HEK293 (cell line): ENCODE data around the gene TBC1D5.

Experiments
- CTCF ChIA-PET: fragments of 350-600 bp; formaldehyde crosslinking; extraction: SDS; loops from one replicate; lab custom pipeline; 2021; ENCODE audit warnings: antibody characterized with exemption; lab: Yijun Ruan, JAX
- POLR2A ChIA-PET: fragments of 300-600 bp; formaldehyde crosslinking; extraction: SDS; loops from one replicate; lab custom pipeline; 2020; ENCODE audit warnings: antibody characterized with exemption, inconsistent platforms; lab: Yijun Ruan, JAX
- H3K27ac ChIP-seq: fragments of 200-500 bp; sonication (Bioruptor generic); 2 replicates; pipeline ENCODE4 v1.5.1; 2014; ENCODE audit warnings: low read depth, low read length, control low read depth, inconsistent platforms; ENCODE audit errors: extremely low read depth
- H3K36me3 ChIP-seq, 2 experiments: fragments of 200-500 bp in 1 of 2; sonication (Bioruptor generic) in 1 of 2; 1 replicate in 1 of 2; 2 replicates in 1 of 2; pipeline ENCODE4 v1.5.1; 2014 to 2017; ENCODE audit warnings: inconsistent platforms in 2 of 2, low read length in 2 of 2; ENCODE audit not compliant: control insufficient read depth in 2 of 2, insufficient read depth in 1 of 2
- H3K4me1 ChIP-seq: fragments of 200-500 bp; sonication (Bioruptor generic); 2 replicates; pipeline ENCODE4 v1.5.1; 2014; ENCODE audit warnings: mild to moderate bottlenecking, low read length, inconsistent platforms; ENCODE audit not compliant: control insufficient read depth, insufficient read depth
- H3K4me3 ChIP-seq: 2 replicates; pipeline ENCODE4 v1.5.1; 2011; ENCODE audit warnings: low read depth, mild to moderate bottlenecking, control low read depth, low read length, moderate library complexity
- H3K9me3 ChIP-seq: fragments of 200-500 bp; sonication (Bioruptor generic); 2 replicates; pipeline ENCODE4 v1.5.1; 2014; ENCODE audit warnings: low read depth, low read length, inconsistent platforms; ENCODE audit not compliant: control insufficient read depth, insufficient read depth
- KLF10 ChIP-seq: fragments of 450-650 bp; IDR thresholded peaks from 2 replicates; pipeline ENCODE4 v1.5.1; 2018; ENCODE audit warnings: missing biosample characterization, mild to moderate bottlenecking, missing genetic modification characterization
- KLF8 ChIP-seq: fragments of 450-650 bp; formaldehyde crosslinking; IDR thresholded peaks from 2 replicates; pipeline ENCODE4 v1.5.1; 2016; ENCODE audit warnings: missing biosample characterization, missing genetic modification characterization
- ZBTB20 ChIP-seq: fragments of 450-650 bp; formaldehyde crosslinking; IDR thresholded peaks from 2 replicates; pipeline ENCODE4 v1.5.1; 2016; ENCODE audit warnings: missing biosample characterization, missing genetic modification characterization
- ZEB2 ChIP-seq: fragments of 450-650 bp; formaldehyde crosslinking; IDR thresholded peaks from 2 replicates; pipeline ENCODE4 v1.5.1; 2016; ENCODE audit warnings: missing biosample characterization, missing genetic modification characterization
- ZNF112 ChIP-seq: fragments of 450-650 bp; formaldehyde crosslinking; IDR thresholded peaks from 2 replicates; pipeline ENCODE4 v1.5.0; 2017; ENCODE audit warnings: missing biosample characterization, missing genetic modification characterization
- ZNF184 ChIP-seq: fragments of 450-650 bp; IDR thresholded peaks from 2 replicates; pipeline ENCODE4 v1.5.1; 2018; ENCODE audit warnings: missing biosample characterization, mild to moderate bottlenecking, missing genetic modification characterization
- ZNF19 ChIP-seq: fragments of 450-650 bp; formaldehyde crosslinking; IDR thresholded peaks from 2 replicates; pipeline ENCODE4; 2016; ENCODE audit warnings: missing biosample characterization, missing genetic modification characterization, low read depth
- ZNF239 ChIP-seq: fragments of 450-650 bp; formaldehyde crosslinking; IDR thresholded peaks from 2 replicates; pipeline ENCODE4 v1.5.1; 2016; ENCODE audit warnings: missing biosample characterization, missing genetic modification characterization
- ZNF37A ChIP-seq: fragments of 450-650 bp; IDR thresholded peaks from 2 replicates; pipeline ENCODE4 v1.5.1; 2018; ENCODE audit warnings: missing biosample characterization, missing genetic modification characterization
- ZNF571 ChIP-seq: fragments of 450-650 bp; formaldehyde crosslinking; IDR thresholded peaks from 2 replicates; pipeline ENCODE4 v1.5.0; 2017; ENCODE audit warnings: missing biosample characterization, missing genetic modification characterization
- ZNF677 ChIP-seq: fragments of 450-650 bp; IDR thresholded peaks from 2 replicates; pipeline ENCODE4 v1.5.0; 2018; ENCODE audit warnings: missing biosample characterization, mild to moderate bottlenecking, missing genetic modification characterization, moderate library complexity
- ZNF76 ChIP-seq: fragments of 450-650 bp; formaldehyde crosslinking; IDR thresholded peaks from 2 replicates; pipeline ENCODE4; 2016; ENCODE audit warnings: low read depth, missing biosample characterization, missing genetic modification characterization, borderline replicate concordance
- ZNF785 ChIP-seq: fragments of 450-650 bp; formaldehyde crosslinking; IDR thresholded peaks from 2 replicates; pipeline ENCODE4 v1.5.1; 2016; ENCODE audit warnings: missing biosample characterization, missing genetic modification characterization
- ZNF837 ChIP-seq: fragments of 450-650 bp; formaldehyde crosslinking; IDR thresholded peaks from 2 replicates; pipeline ENCODE4 v1.5.1; 2016; ENCODE audit warnings: missing biosample characterization, missing genetic modification characterization
- TF ChIP-seq, protein P1 (sequence below): fragments of 450-650 bp; formaldehyde crosslinking; IDR thresholded peaks from 2 replicates; pipeline ENCODE4 v1.5.1; 2016; ENCODE audit warnings: missing biosample characterization, missing genetic modification characterization
- TF ChIP-seq, protein P2 (sequence below): fragments of 450-650 bp; formaldehyde crosslinking; IDR thresholded peaks from 2 replicates; pipeline ENCODE4 v1.5.1; 2017; ENCODE audit warnings: missing biosample characterization, missing genetic modification characterization
- TF ChIP-seq, protein P3 (sequence below): fragments of 450-650 bp; formaldehyde crosslinking; IDR thresholded peaks from 2 replicates; pipeline ENCODE4 v1.5.1; 2016; ENCODE audit warnings: missing biosample characterization, missing genetic modification characterization, low read depth
- TF ChIP-seq, protein P4 (sequence below): fragments of 450-650 bp; formaldehyde crosslinking; IDR thresholded peaks from 2 replicates; pipeline ENCODE4 v1.5.1; 2016; ENCODE audit warnings: missing biosample characterization, missing genetic modification characterization
- TF ChIP-seq, protein P5 (sequence below): sonication (generic); formaldehyde crosslinking; IDR thresholded peaks from 2 replicates; pipeline ENCODE4 v1.8.1; 2022; ENCODE audit warnings: mild to moderate bottlenecking, moderate library complexity, missing genetic modification reagents

Gene TBC1D5

DNA sequence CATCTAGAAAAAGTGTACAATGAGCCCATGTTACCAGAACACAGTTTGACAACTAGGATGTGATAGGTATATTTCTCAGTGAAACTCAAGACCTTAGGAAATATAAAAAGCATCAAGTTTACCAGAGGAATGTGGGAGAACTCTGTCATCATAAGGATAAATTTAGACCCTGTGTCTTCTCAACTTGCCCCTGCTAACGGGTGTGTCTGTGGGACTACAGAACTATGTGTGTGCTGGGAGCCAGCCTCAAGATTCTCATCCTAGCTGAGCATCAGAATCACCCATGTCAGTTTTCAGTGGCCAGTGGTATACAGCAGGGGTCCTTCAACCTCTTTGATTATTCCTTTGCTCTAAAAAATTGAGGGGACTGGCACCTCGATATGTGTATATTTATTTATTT, 464.4 kb downstream of the TBC1D5 start (continued):
- TF ChIP-seq, protein P1, sequence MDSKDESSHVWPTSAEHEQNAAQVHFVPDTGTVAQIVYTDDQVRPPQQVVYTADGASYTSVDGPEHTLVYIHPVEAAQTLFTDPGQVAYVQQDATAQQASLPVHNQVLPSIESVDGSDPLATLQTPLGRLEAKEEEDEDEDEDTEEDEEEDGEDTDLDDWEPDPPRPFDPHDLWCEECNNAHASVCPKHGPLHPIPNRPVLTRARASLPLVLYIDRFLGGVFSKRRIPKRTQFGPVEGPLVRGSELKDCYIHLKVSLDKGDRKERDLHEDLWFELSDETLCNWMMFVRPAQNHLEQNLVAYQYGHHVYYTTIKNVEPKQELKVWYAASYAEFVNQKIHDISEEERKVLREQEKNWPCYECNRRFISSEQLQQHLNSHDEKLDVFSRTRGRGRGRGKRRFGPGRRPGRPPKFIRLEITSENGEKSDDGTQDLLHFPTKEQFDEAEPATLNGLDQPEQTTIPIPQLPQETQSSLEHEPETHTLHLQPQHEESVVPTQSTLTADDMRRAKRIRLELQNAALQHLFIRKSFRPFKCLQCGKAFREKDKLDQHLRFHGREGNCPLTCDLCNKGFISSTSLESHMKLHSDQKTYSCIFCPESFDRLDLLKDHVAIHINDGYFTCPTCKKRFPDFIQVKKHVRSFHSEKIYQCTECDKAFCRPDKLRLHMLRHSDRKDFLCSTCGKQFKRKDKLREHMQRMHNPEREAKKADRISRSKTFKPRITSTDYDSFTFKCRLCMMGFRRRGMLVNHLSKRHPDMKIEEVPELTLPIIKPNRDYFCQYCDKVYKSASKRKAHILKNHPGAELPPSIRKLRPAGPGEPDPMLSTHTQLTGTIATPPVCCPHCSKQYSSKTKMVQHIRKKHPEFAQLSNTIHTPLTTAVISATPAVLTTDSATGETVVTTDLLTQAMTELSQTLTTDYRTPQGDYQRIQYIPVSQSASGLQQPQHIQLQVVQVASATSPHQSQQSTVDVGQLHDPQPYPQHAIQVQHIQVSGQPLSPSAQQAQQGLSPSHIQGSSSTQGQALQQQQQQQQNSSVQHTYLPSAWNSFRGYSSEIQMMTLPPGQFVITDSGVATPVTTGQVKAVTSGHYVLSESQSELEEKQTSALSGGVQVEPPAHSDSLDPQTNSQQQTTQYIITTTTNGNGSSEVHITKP, result no peak
- TF ChIP-seq ZNF785 (tag by site-specific recombination), result no peak

DNA sequence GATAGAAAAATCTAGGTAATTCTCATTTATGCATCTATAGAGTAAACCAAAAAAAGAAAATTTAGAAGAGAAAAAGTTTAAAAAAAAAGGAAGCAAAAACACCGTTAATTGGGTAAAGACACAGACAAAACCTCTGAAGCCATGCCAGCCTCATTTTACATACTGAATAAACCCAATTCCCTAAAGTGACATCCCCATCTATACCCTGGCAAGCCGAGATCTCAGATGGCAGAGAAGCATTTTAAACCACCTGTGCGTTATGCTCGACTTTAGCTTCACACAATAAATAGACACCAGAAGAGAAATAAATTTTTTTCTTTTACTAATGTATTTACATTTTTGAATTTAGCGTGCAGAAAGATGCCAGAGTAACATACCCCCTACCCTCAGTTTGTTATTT, 475.6 kb downstream of the TBC1D5 start:
- H3K9me3 ChIP-seq, result no peaks in the 10 kb centered on the region
- no peak overlapping the region for H3K4me3 ChIP-seq
- TF ChIP-seq ZNF37A (no peak), ZNF571 (tag by site-specific recombination) (no peak), KLF10 (tag by site-specific recombination) (no peak), ZNF112 (no peak), ZNF239 (no peak), ZNF19 (tag by site-specific recombination) (no peak), ZNF837 (tag by site-specific recombination) (no peak), ZEB2 (no peak), ZNF76 (tag by site-specific recombination) (no peak), KLF8 (tag by site-specific recombination) (no peak), ZNF677 (tag by site-specific recombination) (no peak), ZBTB20 (tag by site-specific recombination) (no peak), ZNF184 (tag by site-specific recombination) (no peak)
- TF ChIP-seq, protein P2, sequence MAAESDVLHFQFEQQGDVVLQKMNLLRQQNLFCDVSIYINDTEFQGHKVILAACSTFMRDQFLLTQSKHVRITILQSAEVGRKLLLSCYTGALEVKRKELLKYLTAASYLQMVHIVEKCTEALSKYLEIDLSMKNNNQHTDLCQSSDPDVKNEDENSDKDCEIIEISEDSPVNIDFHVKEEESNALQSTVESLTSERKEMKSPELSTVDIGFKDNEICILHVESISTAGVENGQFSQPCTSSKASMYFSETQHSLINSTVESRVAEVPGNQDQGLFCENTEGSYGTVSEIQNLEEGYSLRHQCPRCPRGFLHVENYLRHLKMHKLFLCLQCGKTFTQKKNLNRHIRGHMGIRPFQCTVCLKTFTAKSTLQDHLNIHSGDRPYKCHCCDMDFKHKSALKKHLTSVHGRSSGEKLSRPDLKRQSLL (tag by site-specific recombination), result no peak
- TF ChIP-seq, protein P3, sequence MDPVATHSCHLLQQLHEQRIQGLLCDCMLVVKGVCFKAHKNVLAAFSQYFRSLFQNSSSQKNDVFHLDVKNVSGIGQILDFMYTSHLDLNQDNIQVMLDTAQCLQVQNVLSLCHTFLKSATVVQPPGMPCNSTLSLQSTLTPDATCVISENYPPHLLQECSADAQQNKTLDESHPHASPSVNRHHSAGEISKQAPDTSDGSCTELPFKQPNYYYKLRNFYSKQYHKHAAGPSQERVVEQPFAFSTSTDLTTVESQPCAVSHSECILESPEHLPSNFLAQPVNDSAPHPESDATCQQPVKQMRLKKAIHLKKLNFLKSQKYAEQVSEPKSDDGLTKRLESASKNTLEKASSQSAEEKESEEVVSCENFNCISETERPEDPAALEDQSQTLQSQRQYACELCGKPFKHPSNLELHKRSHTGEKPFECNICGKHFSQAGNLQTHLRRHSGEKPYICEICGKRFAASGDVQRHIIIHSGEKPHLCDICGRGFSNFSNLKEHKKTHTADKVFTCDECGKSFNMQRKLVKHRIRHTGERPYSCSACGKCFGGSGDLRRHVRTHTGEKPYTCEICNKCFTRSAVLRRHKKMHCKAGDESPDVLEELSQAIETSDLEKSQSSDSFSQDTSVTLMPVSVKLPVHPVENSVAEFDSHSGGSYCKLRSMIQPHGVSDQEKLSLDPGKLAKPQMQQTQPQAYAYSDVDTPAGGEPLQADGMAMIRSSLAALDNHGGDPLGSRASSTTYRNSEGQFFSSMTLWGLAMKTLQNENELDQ (tag by site-specific recombination), result no peak
- TF ChIP-seq, protein P4, sequence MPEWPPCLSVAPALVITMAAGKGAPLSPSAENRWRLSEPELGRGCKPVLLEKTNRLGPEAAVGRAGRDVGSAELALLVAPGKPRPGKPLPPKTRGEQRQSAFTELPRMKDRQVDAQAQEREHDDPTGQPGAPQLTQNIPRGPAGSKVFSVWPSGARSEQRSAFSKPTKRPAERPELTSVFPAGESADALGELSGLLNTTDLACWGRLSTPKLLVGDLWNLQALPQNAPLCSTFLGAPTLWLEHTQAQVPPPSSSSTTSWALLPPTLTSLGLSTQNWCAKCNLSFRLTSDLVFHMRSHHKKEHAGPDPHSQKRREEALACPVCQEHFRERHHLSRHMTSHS (tag by site-specific recombination), result no peak
- TF ChIP-seq, protein P5, sequence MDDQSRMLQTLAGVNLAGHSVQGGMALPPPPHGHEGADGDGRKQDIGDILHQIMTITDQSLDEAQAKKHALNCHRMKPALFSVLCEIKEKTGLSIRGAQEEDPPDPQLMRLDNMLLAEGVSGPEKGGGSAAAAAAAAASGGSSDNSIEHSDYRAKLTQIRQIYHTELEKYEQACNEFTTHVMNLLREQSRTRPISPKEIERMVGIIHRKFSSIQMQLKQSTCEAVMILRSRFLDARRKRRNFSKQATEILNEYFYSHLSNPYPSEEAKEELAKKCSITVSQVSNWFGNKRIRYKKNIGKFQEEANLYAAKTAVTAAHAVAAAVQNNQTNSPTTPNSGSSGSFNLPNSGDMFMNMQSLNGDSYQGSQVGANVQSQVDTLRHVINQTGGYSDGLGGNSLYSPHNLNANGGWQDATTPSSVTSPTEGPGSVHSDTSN, result no peak
- no peaks in the 10 kb centered on the region for H3K36me3 ChIP-seq
- ChIA-PET CTCF (no interaction called here), POLR2A (no interaction called here)
- H3K27ac ChIP-seq, result no peak overlapping the region
- no peaks in the 10 kb centered on the region for H3K4me1 ChIP-seq
